ENCODE measurements around the gene CXCR5.

CXCR5 gene

DNA sequence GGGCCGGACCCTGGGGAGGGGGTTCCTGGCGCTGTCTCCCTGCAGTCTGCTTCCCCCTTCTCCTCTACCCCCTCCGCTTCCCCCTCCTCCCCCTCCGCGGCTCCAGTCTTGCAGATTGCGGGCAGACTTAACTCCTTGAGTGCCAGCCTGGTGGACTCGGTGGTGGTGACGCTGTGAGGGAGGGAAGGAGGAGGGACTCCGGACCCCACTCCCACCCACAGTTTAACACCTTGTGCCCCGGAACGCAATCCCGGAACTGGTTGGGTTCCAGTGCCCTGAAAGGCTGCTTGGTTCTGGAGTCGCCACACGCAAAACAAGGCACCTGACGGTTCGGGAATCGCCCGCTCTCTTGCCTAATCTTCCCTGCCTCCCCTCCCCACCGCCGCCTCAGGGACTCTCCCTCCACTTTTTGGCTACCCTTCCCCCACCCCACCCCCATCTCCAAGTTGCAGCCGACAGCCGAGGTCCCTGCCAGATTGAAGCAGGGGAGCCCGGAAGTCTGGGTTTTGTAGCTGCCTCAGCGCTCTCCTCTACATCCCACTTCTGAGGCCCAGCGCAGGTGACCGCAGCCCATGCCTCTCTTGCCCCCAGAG lies 45.9 kb downstream of the CXCR5 start:
- peak; percentile 87 for DNase-seq

DNA sequence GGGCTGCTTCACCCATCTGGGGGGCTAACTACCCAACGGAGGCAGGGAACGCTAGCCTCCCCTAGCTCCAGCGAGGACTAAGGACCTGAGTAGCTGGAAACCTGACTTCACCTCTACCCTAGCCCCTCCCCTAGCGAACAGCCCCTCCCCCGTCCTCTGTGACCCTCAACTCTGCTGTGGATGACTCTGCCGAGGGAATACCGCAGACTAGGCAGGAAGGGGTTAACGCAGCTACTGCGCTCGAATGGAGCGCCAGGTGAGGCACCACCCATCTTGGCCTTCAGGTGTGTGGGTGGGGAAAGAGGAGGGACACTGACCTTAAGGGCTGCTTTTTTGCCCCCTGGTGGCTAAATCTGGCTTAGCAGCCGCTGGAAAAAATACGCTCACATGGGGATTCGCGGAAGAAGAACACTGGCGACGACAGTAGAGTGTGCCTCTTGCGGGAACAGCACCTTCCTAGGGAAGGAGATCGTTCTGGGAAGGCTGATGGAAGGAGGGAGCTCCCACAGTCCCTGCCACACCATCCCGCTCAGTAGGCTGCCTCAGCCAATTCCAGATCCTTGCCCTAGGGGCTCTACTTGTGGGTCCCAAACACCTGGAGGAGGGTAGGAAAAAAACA lies 46.5 kb downstream of the CXCR5 start:
- DNase-seq = peak; percentile 86

DNA sequence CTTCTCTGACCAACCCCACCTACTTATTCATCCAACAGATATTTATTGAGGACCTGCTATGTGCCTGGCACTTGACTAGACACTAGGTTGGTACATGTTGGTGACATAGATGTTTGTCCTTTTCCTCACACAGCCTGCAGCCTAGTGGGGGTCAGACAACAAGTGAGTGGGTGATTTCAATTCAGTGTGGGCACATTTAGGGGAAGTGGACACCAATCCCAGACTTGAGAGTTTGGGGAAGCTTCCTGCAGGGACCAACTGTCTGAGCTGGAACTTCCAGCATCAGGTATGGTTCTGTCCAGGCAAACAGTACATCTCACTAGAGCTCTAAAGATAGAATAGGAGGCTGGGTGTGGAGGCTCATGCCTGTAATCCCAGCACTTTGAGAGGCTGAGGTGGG lies 47.9 kb downstream of the CXCR5 start:
- no peak for DNase-seq

DNA sequence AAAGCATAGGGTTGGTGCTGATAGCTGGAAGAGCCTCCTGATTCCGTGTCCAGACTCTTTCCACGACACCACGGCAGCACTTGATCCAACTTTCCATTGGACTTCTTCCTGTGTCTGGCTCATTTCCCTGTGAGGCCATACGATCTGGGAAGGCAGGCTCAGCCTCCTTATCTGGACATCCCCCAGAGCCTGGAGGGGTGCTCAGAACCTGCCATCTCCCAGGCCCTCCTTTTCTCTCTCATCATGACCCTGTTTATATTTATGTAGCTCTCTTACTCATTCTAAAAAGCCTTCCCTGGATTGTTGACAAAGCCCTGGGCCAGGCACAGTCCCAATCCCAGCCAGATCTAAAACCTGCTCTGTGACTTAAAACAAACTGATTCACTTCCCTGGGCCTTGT lies 49.8 kb downstream of the CXCR5 start:
- DNase-seq = no peak

DNA sequence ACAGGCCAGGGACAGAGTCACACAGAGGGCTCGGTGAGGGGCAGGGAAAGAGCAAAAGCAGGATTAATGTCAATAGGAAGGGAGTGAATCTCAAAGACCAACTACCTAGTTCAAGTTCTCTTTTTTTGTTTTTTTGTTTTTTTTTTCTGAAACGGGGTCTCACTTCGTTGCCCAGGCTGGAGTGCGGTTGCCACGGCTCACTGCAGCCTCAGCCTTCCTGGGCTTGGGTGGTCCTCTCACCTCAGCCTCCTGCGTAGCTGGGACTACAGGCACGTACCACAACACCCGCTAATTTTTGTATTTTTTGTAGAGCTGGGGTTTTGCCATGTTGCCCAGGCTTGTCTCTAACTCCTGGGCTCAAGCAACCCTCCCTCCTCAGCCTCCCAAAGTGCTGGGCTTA lies 51.7 kb downstream of the CXCR5 start:
- peak; percentile 34 for DNase-seq

DNA sequence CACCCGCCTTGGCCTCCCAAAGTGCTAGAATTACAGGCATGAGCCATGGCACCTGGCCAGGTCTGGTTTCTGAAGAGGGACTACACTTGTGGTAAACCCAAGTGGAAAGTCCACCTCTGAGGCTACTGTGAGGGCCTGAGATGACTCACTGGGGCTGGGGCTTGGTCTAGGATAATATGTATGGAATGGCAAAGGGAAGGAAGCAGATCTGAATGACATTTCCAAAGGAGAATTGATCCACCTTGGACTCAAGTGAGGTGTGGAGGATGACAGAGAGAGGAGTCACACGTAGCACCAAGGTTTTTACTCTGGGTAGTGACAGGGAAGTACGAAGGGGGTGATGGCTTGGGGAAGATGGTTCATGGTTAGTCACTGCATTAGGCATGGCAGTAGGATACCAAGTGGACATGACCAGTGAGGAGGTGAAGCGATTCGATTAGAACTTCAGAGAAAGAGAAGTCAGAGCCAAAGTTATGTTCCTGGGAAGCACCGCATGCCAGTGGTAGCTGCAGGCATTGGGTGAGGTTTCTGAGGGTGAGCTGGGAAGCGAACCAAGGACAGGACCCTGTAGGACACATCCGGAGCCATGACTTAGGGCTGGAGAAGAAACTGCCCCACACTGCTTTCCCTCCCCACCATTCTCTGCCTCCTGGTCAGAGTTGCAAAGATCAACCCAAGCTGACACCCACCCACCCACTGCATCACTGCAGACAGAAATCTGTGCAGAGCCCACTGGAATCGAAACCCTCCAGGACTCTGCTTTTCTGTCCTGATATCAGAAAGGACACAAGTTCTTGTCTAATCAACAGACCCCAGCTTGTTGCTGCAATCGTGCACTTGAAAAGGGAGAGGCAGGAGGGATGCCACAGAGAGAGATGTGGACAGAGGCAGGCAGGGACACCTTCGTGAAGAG lies 55.1 kb downstream of the CXCR5 start:
- DNase-seq = no peak

DNA sequence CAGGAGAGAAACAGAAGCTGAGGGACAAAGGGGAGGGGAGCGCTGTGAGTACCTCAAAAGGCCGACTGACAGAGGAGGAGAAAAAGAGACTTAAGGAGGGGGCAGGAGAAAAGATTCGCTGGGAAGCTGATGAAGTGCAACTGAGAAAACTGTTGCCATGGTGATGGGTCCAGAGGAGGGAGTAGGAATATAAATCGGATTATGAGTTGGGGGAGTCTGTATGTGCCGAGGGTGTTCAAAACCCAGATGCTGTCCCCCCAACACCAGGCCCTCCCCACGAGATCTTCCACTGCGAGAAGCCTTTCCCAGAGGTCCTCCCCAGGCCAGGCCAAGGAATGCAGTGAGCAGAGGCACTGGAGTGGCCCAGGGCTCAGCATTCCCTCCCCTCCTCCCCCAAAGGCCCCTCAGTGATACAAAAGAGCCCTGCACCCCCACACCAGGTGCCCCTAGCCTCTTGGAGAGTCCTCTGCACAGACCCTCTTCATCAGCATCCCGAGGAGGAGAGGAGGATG lies 55.8 kb downstream of the CXCR5 start:
- DNase-seq = no peak

DNA sequence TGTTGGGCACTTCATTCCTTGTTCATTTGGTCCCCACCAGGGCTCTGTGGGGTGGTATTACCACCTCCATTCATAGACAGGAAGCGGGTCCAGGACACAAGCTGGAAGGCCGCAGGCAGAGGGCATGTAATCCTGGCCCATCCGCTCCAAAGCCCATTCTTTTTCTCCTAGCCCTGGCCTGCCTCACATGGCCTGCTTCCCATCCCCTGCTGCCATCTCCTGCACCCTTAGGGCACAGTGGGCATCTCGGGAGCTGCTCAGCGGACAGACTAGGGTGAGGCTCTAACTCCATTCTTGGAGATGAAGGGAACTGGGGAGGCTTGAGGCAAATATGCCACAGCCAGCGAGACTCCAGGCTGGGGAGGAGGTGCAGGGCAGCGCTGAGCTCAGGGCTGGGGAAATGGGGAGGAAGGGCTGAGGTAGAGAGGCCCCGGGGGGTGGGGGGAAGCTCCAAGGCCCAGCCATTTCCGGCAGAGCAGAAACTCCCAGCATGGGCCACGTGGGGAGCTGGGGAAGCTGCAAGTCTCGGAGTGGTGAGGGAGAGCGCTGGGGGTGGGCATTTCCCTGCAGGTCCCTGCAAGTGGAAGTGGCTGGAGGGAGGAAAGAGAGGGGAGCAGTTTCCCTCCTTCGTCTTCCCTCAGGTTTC lies 56.4 kb downstream of the CXCR5 start:
- no peak for DNase-seq

DNA sequence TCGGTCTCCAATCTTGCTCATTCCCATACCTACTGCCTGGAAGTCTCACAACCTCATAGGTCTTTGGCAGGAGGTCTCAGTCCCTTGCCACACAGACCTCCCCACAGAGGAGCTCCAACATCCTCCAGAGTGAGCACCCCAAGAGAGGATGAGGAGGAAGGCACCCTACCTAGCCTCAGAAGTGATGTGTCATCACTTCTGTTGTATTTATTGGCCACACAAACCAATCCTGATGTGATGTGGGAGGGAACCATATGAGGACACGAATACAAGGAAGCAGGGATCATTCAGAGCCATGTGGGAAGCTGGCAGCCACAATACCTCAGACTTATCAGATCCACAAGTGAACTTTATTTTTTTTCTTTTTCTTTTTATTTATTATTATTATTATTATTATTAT lies 63.4 kb downstream of the CXCR5 start:
- DNase-seq = no peak

All from CD4-positive, alpha-beta T cell treated with Interleukin-15 for 1 hour (primary cell).